SH-SY5Y (cell line): Measurements from ENCODE around the gene SUSD6.

Source experiments
- GATA2 ChIP-seq: IDR thresholded peaks from 2 replicates; pipeline ENCODE4 v1.6.1; 2011; ENCODE audit warnings: mild to moderate bottlenecking, low read depth, low read length
- GATA3 ChIP-seq: IDR thresholded peaks from 2 replicates; pipeline ENCODE4 v1.6.1; 2011; ENCODE audit warnings: low read depth, mild to moderate bottlenecking, low read length, moderate library complexity

DNA sequence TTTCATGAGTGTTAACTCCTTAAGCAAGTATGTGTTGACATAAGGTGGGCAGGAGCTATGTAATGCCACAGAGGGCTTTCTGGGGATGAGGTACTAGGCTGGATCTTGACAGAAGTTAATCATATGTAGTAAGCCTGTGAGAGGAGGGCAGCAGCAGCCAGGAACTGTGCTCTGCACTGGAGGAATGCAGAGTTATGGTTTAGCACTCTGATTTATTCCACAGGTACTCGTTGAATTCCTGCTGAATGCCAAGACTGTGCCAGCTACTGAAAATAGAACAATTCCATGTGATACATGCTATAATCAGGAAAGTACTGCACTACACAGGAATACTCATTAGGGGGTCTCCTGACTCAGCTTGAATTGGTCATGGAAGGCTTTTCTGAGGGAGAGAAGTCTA is 58.7 kb downstream of the SUSD6 start:
- TF ChIP-seq GATA2 (no peak), GATA3 (no peak)
